Measurements from ENCODE around the gene C14orf132. TPM values are rescaled to one million over a fixed set of nuclear protein-coding genes. Genes with fewer than 3 reads are reported as not detected.

Gene C14orf132
- total RNA-seq, 4 donors from 2014 or later: 2.4 to 9.5 (median 4.3) TPM

- TF ChIP-seq CTCF (IDR thresholded peaks at IDR 0.05; ENCODE audit: low read depth): no peak
Measured at GRCh38 chr14:96138241-96138640, 99.1 kb downstream of the C14orf132 start.

GRCh38 chr14:96139169-96139568, 100.0 kb downstream of the C14orf132 start:
- no peak for TF ChIP-seq CTCF (IDR thresholded peaks at IDR 0.05; ENCODE audit: low read depth)

GRCh38 chr14:96139879-96140278, 100.7 kb downstream of the C14orf132 start:
- no peak for TF ChIP-seq CTCF (IDR thresholded peaks at IDR 0.05; ENCODE audit: low read depth)

- no peak for TF ChIP-seq CTCF (IDR thresholded peaks at IDR 0.05; ENCODE audit: low read depth)
Measured at GRCh38 chr14:96140952-96141351, 101.8 kb downstream of the C14orf132 start.

Small RNA genes within 50 kb of the gene (small RNA-seq; reads per million reads assigned to genes)
- not detected for gene AL137190.1

Other genes starting within 250 kb of the C14orf132 start
- not detected for gene TUNAR, start 162.5 kb upstream of the C14orf132 start, total RNA-seq
- 1 to 10 TPM; 2.1 to 6.2 (median 2.8) TPM for gene BDKRB2, start 165.5 kb downstream of the C14orf132 start, total RNA-seq
- under 1 TPM in 1 of 4 donors, not detected in 3; 0.51 TPM for gene BDKRB1, start 216.8 kb downstream of the C14orf132 start, total RNA-seq

All from subcutaneous adipose tissue (tissue), 4 donors.